Measurements from ENCODE around the gene STX11.

STX11 gene

GRCh38 chr6:144217264-144217663 lies 66.9 kb downstream of the STX11 start:
- H3K4me2 ChIP-seq: peak overlapping the region; percentile 93
- H3K79me2 ChIP-seq (ENCODE audit: insufficient read depth, low read depth): no peaks in the 10 kb centered on the region
- TF ChIP-seq CTCF (conservative IDR thresholded peaks at IDR 0.05; ENCODE audit: low read depth, low read length): no peak
- no peaks in the 10 kb centered on the region for H4K20me1 ChIP-seq (ENCODE audit: insufficient read depth)
- peak overlapping the region; percentile 95; the same call in 1 of the 2 replicates for H2AFZ ChIP-seq (ENCODE audit: low read depth)
- no peaks in the 10 kb centered on the region for H3K36me3 ChIP-seq (ENCODE audit: insufficient read depth)
- H3K9ac ChIP-seq: no peak overlapping the region
- no peak overlapping the region for H3K4me3 ChIP-seq (IDR thresholded peaks at IDR 0.05; ENCODE audit: insufficient read depth, low read depth, low read length)
- H3K27me3 ChIP-seq (ENCODE audit: insufficient read depth, low read depth): no peaks in the 10 kb centered on the region
- peaks cover 23% of the 10 kb centered on the region for H3K4me1 ChIP-seq (ENCODE audit: low read depth, poor library complexity, severe bottlenecking)
- H3K27ac ChIP-seq: no peak overlapping the region

- Histone ChIP-seq H2AFZ (ENCODE audit: low read depth) (no peak overlapping the region), H3K27ac (no peak overlapping the region)
Observed at GRCh38 chr6:144217797-144218196, 67.5 kb downstream of the STX11 start.

GRCh38 chr6:144219056-144219685 lies 68.9 kb downstream of the STX11 start:
- no peak overlapping the region for H3K9ac ChIP-seq
- no peaks in the 10 kb centered on the region for H4K20me1 ChIP-seq (ENCODE audit: insufficient read depth)
- no peaks in the 10 kb centered on the region for H3K36me3 ChIP-seq (ENCODE audit: insufficient read depth)
- H3K4me1 ChIP-seq (ENCODE audit: low read depth, poor library complexity, severe bottlenecking): peaks cover 23% of the 10 kb centered on the region
- H2AFZ ChIP-seq (ENCODE audit: low read depth): no peak overlapping the region
- H3K4me3 ChIP-seq (IDR thresholded peaks at IDR 0.05; ENCODE audit: insufficient read depth, low read depth, low read length): no peak overlapping the region
- no peak overlapping the region for H3K4me2 ChIP-seq
- peak; percentile 68 for TF ChIP-seq CTCF (conservative IDR thresholded peaks at IDR 0.05; ENCODE audit: low read depth, low read length)
- no peaks in the 10 kb centered on the region for H3K79me2 ChIP-seq (ENCODE audit: insufficient read depth, low read depth)
- H3K27ac ChIP-seq: no peak overlapping the region
- no peaks in the 10 kb centered on the region for H3K27me3 ChIP-seq (ENCODE audit: insufficient read depth, low read depth)

More at GRCh38 chr6:144217797-144218196, 67.5 kb downstream of the STX11 start:
- H3K36me3 ChIP-seq (ENCODE audit: insufficient read depth): no peaks in the 10 kb centered on the region
- no peak overlapping the region for H3K9ac ChIP-seq
- H3K4me2 ChIP-seq: no peak overlapping the region
- no peaks in the 10 kb centered on the region for H3K79me2 ChIP-seq (ENCODE audit: insufficient read depth, low read depth)
- no peak overlapping the region for H3K4me3 ChIP-seq (IDR thresholded peaks at IDR 0.05; ENCODE audit: insufficient read depth, low read depth, low read length)
- H3K4me1 ChIP-seq (ENCODE audit: low read depth, poor library complexity, severe bottlenecking): peaks cover 23% of the 10 kb centered on the region
- H3K27me3 ChIP-seq (ENCODE audit: insufficient read depth, low read depth): no peaks in the 10 kb centered on the region
- TF ChIP-seq CTCF (conservative IDR thresholded peaks at IDR 0.05; ENCODE audit: low read depth, low read length): no peak
- no peaks in the 10 kb centered on the region for H4K20me1 ChIP-seq (ENCODE audit: insufficient read depth)

- Histone ChIP-seq H3K27me3 (ENCODE audit: insufficient read depth, low read depth) (no peaks in the 10 kb centered on the region), H3K4me2 (no peak overlapping the region), H2AFZ (ENCODE audit: low read depth) (no peak overlapping the region), H3K4me1 (ENCODE audit: low read depth, poor library complexity, severe bottlenecking) (peaks cover 20% of the 10 kb centered on the region), H3K4me3 (IDR thresholded peaks at IDR 0.05; ENCODE audit: insufficient read depth, low read depth, low read length) (no peak overlapping the region), H3K79me2 (ENCODE audit: insufficient read depth, low read depth) (no peaks in the 10 kb centered on the region), H3K27ac (no peak overlapping the region), H3K9ac (no peak overlapping the region), H4K20me1 (ENCODE audit: insufficient read depth) (no peaks in the 10 kb centered on the region), H3K36me3 (ENCODE audit: insufficient read depth) (no peaks in the 10 kb centered on the region)
- no peak for TF ChIP-seq CTCF (conservative IDR thresholded peaks at IDR 0.05; ENCODE audit: low read depth, low read length)
Observed at GRCh38 chr6:144220031-144220790, 69.9 kb downstream of the STX11 start.
